HAP-1 (cell line): Measurements from ENCODE around the gene PARP6.

Source experiments
- DNase-seq, 2 experiments: peaks; one replicate each; pipeline ENCODE4 v3.0.0-alpha.2; 2016 to 2020; ENCODE audit warnings: low spot score in 2 of 2
- H3K27me3 ChIP-seq: fragments of 250-450 bp; sonication (Bioruptor Pico); 2 replicates; pipeline ENCODE4 v1.5.1; 2020; ENCODE audit warnings: low read depth, mild to moderate bottlenecking, moderate library complexity
- H3K36me3 ChIP-seq: fragments of 250-450 bp; sonication (Bioruptor Pico); replicated peaks from 2 replicates; pipeline ENCODE4 v1.5.1; 2020; ENCODE audit warnings: mild to moderate bottlenecking
- H3K4me1 ChIP-seq: fragments of 250-450 bp; sonication (Bioruptor Pico); 2 replicates; pipeline ENCODE4 v1.5.1; 2020; ENCODE audit warnings: mild to moderate bottlenecking
- H3K4me3 ChIP-seq: fragments of 250-450 bp; sonication (Bioruptor Pico); 2 replicates; pipeline ENCODE4 v1.5.1; 2020; ENCODE audit warnings: mild to moderate bottlenecking, moderate library complexity
- H3K9me3 ChIP-seq: fragments of 250-450 bp; sonication (Bioruptor Pico); 2 replicates; pipeline ENCODE4 v1.5.1; 2020; ENCODE audit warnings: mild to moderate bottlenecking, moderate library complexity
- in situ Hi-C: fragments of 300-500 bp; cut with MboI; formaldehyde crosslinking; loops from 3 replicates; pipeline ENCODE4 v1.14.3; 2020; ENCODE audit warnings: low sequenced_read_pairs, inconsistent platforms, mixed read lengths

The PARP6 gene, protein sequence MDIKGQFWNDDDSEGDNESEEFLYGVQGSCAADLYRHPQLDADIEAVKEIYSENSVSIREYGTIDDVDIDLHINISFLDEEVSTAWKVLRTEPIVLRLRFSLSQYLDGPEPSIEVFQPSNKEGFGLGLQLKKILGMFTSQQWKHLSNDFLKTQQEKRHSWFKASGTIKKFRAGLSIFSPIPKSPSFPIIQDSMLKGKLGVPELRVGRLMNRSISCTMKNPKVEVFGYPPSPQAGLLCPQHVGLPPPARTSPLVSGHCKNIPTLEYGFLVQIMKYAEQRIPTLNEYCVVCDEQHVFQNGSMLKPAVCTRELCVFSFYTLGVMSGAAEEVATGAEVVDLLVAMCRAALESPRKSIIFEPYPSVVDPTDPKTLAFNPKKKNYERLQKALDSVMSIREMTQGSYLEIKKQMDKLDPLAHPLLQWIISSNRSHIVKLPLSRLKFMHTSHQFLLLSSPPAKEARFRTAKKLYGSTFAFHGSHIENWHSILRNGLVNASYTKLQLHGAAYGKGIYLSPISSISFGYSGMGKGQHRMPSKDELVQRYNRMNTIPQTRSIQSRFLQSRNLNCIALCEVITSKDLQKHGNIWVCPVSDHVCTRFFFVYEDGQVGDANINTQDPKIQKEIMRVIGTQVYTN

DNA sequence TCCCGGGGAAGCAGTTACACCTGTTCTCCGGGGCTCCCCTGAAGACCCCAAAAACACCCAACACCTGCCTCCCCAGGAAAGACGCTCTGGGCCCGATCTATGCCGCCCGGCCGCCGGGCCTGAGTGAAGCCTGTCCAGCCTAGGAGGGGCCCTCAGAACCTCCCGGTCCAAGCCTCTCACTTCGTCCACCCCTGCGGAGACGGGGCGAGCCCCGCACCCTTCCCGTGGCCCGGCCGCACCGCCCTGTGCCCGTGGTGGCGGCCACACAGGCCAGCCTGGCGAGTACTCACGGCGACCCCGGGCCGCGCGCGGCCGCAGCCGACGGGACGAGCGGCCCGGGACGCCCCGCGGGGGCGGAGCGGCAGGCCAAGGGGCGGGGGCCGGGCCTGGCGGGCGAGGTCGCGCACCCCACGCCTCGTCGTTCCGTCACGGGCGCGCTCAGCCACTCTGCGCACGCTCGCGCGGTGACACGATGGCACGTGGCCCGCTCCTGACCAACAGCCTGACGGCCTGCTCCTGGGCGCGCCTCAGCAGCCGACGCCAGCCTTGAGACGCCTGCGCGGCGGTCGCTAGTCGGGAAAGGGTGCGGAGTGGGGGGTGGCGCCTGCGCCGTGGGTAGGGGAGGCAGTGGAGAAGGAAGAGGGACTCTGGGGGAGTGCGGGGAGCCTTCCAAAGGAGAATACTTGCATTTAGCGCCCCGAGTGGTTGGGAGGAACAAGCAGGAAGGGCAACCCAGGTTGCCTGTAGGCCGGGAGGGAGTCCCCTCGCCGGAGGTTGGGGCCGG, at the start of gene PARP6:
TSS of gene PARP6 (minus strand) at position 342 of the 784 bp plus-strand sequence. CDS start 5,077 bp downstream, outside the sequence.
- peak; percentile 100 for DNase-seq
- in situ Hi-C loops = no loop called here
- no peaks in the 10 kb centered on the region for H3K9me3 ChIP-seq
- H3K36me3 ChIP-seq = peaks cover 34% of the 10 kb centered on the region
- H3K27me3 ChIP-seq = no peaks in the 10 kb centered on the region
- peak within 1 kb of the TSS; percentile 85 for H3K4me3 ChIP-seq
- peaks cover 21% of the 10 kb centered on the region for H3K4me1 ChIP-seq

DNA sequence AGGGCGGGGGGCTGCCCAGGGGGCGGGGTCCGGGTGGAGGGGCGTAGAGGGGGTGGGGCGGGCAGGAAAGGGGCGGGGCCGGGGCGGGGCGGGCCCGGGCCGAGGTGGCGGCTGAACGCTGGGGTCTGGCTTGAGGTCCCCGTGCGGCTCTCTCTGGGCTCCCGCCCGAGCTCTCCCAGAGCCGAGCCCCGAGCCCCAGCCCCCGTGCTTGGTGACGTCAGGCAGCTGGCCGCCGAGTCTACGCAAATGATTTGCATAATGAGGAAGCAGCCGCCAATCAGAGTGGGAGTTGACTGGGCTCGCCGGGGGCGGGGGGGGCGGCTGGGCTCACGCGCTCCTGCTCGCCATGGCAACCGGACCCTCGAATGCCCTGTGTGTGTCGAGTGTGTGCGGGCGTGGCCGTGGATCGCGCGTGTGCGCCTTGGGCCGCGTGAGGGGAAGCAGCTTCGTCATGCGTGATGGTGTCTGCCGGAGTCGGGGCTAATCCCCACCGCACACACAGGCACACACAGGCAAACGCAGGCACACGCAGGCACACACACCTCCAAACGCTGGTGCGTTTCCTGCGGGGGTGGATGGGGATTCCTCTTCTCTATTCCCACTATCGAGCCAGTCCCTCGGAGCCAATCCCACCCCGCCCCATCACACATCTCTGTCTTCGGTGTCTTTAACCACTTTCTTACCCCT, 47.8 kb upstream of the PARP6 start, which contains the start of gene CELF6:
TSS of gene CELF6 (minus strand) at position 173 of the 687 bp plus-strand sequence. CDS start 283 bp downstream, outside the sequence.
- Histone ChIP-seq H3K36me3 (no peaks in the 10 kb centered on the region), H3K9me3 (no peaks in the 10 kb centered on the region), H3K27me3 (0 out of 2 replicates have a peak, but pooled peaks cover 5% of the 10 kb centered on the region), H3K4me1 (no peaks in the 10 kb centered on the region), H3K4me3 (peak within 1 kb of the TSS; percentile 34)
- in situ Hi-C loops = loop anchor here (10.0 kb wide), 1 partner anchor 1735 kb away; no protein-coding TSS in a partner anchor
- peak; percentile 95 to 98 for DNase-seq

- in situ Hi-C loops = loop anchor here (10.0 kb wide), 1 partner anchor 1735 kb away; no protein-coding TSS in a partner anchor
- Histone ChIP-seq H3K4me3 (peak overlapping the region; percentile 34; the same call in 1 of the 2 replicates), H3K36me3 (no peaks in the 10 kb centered on the region), H3K9me3 (no peaks in the 10 kb centered on the region), H3K27me3 (0 out of 2 replicates have a peak, but pooled peaks cover 5% of the 10 kb centered on the region), H3K4me1 (no peaks in the 10 kb centered on the region)
- DNase-seq = peak; percentile 78 to 94
Observed at GRCh38 chr15:72319360-72319984, 47.1 kb upstream of the PARP6 start.

GRCh38 chr15:72318408-72318942, 46.1 kb upstream of the PARP6 start:
- H3K27me3 ChIP-seq = 0 out of 2 replicates have a peak, but pooled peaks cover 5% of the 10 kb centered on the region
- no peaks in the 10 kb centered on the region for H3K36me3 ChIP-seq
- in situ Hi-C loops = loop anchor here (10.0 kb wide), 1 partner anchor 1736 kb away; no protein-coding TSS in a partner anchor
- no peaks in the 10 kb centered on the region for H3K9me3 ChIP-seq
- no peak overlapping the region for H3K4me3 ChIP-seq
- H3K4me1 ChIP-seq = no peaks in the 10 kb centered on the region
- peak in 1 of 2 experiments; percentile 12 for DNase-seq

DNA sequence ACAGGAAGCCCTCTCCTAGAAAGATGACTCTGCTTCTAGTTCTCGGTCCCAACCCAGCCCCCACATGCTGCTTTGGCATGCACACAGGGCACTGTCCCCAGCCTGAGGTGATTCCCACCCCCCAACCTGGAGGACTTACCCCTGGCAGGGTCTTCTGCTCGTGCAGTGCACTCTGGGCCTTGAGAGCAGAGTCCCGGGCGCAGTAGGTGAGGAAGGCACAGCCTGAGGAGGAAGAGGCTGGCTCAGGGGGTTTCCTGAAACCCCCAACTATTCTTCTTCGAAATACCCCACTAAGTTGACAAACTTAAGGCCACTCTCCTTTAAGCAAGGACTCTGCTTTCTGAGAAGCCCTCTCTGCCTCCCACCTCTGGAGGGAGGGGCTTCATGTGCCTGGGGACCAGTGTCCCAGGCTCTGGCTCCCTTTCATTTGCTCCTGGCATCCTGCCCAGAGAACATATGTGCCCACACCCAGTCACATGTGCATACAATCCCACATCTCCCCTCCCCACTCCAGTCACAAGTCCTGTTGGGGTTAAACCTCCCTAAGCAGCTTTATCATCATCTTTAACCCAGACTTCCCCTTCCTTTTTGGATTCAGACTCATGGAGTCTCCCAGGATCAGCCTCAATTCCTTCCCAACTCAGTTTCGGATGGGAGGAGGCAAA, 43.5 kb upstream of the PARP6 start:
- H3K4me1 ChIP-seq = no peaks in the 10 kb centered on the region
- H3K27me3 ChIP-seq = 0 out of 2 replicates have a peak, but pooled peaks cover 5% of the 10 kb centered on the region
- peak in 1 of 2 experiments; percentile 58 for DNase-seq
- in situ Hi-C loops = loop anchor here (10.0 kb wide), 1 partner anchor 1739 kb away; no protein-coding TSS in a partner anchor
- H3K4me3 ChIP-seq = no peak overlapping the region
- H3K36me3 ChIP-seq = no peaks in the 10 kb centered on the region
- H3K9me3 ChIP-seq = no peaks in the 10 kb centered on the region

DNA sequence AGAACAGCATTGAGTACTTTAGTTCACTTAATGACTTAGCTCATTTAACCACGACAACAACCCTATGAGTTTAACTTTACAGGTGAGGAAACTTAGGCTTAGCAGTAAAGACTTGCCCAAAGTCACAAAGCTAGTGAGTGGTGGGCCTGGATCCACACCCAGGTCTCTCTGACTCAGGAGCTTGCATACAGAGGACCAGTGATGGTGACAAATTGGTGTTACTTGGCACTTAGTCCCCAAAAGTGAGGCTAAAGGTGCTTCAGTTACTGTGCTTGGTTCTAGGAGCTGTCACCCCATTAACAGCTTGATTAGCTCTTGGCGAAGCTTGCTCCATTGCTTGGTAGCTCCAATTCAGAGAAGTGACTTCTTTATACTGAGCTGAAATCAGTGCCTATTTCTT, 41.5 kb upstream of the PARP6 start:
- Histone ChIP-seq H3K4me3 (no peak overlapping the region), H3K27me3 (peaks cover 6% of the 10 kb centered on the region; the same call in 1 of the 2 replicates), H3K4me1 (no peaks in the 10 kb centered on the region), H3K9me3 (no peaks in the 10 kb centered on the region), H3K36me3 (no peaks in the 10 kb centered on the region)
- in situ Hi-C loops = loop anchor here (10.0 kb wide), 1 partner anchor 1741 kb away; no protein-coding TSS in a partner anchor
- no peak for DNase-seq

DNA sequence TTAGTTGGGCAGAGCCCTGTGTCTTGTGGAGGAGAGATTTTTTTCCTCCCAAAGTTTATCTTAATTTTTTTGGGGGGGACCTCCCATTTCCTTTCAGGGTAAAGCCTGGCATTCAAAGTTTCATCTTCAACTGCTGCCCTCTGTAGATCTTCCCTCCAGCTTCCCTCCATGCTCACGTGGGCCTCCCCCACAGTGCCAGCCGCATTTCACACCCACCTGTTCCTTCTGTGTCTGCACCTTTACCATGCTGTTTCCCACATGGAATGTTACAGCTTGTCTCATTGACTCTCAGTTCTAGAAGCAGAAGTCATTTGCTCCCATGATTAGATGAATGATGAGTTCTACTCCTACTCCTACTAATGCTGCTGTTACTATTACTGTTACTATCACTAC, 41.1 kb upstream of the PARP6 start:
- in situ Hi-C loops = loop anchor here (10.0 kb wide), 1 partner anchor 1741 kb away; no protein-coding TSS in a partner anchor
- no peak overlapping the region for H3K4me3 ChIP-seq
- DNase-seq = no peak

GRCh38 chr15:72312605-72313447, 40.5 kb upstream of the PARP6 start:
- Histone ChIP-seq H3K27me3 (peaks cover 15% of the 10 kb centered on the region; the same call in 1 of the 2 replicates), H3K9me3 (no peaks in the 10 kb centered on the region), H3K36me3 (no peaks in the 10 kb centered on the region), H3K4me1 (no peaks in the 10 kb centered on the region), H3K4me3 (no peak overlapping the region)
- DNase-seq = peak; percentile 89
- in situ Hi-C loops = loop anchor here (10.0 kb wide), 1 partner anchor 1742 kb away; no protein-coding TSS in a partner anchor

More for the DNA sequence above, 41.1 kb upstream of the PARP6 start:
- Histone ChIP-seq H3K9me3 (no peaks in the 10 kb centered on the region), H3K4me1 (no peaks in the 10 kb centered on the region), H3K27me3 (peaks cover 9% of the 10 kb centered on the region; the same call in 1 of the 2 replicates), H3K36me3 (no peaks in the 10 kb centered on the region)

DNA sequence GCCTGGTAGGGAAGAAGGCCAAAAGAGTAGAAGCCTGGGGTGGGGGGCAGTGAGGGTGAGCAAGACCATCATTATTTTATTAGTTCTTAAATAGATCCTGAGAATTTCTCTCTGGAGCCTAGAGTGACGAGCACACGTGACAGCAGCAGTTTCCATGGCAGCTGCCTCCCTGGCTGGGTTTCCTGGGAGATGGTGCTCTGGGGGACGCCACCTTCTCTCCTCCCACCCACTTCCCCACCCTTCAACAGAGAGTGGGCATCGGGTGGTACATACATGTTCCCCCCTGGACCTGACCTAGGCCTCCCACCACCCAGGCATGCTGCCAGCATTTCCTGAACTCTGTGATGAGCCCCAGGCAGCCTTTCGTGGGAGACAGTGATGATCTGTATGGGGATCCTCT, 34.7 kb upstream of the PARP6 start:
- Histone ChIP-seq H3K4me3 (no peak overlapping the region), H3K4me1 (no peaks in the 10 kb centered on the region), H3K9me3 (no peaks in the 10 kb centered on the region), H3K27me3 (peaks cover 34% of the 10 kb centered on the region), H3K36me3 (no peaks in the 10 kb centered on the region)
- DNase-seq = no peak
- in situ Hi-C loops = loop anchor here (10.0 kb wide), 1 partner anchor 1638 kb away; no protein-coding TSS in a partner anchor

- H3K27me3 ChIP-seq = peaks cover 36% of the 10 kb centered on the region
- in situ Hi-C loops = loop anchor here (10.0 kb wide), 1 partner anchor 1639 kb away; no protein-coding TSS in a partner anchor
- DNase-seq = peak in 1 of 2 experiments; percentile 51
- H3K4me3 ChIP-seq = no peak overlapping the region
- H3K9me3 ChIP-seq = no peaks in the 10 kb centered on the region
- no peaks in the 10 kb centered on the region for H3K36me3 ChIP-seq
- no peaks in the 10 kb centered on the region for H3K4me1 ChIP-seq
Observed at GRCh38 chr15:72306211-72306785, 33.9 kb upstream of the PARP6 start.
